H9 (cell line): ENCODE data around the gene COL27A1. TPM values are rescaled to one million over a fixed set of nuclear protein-coding genes. Genes with fewer than 3 reads are reported as not detected.

Experiments used
- DNase-seq: peaks from one replicate; pipeline ENCODE4 v3.0.0-alpha.2; 2017
- H2AFZ ChIP-seq: one replicate; pipeline ENCODE4 v1.6.1; 2013; ENCODE audit warnings: mild to moderate bottlenecking, low read length, control low read depth, moderate library complexity
- H2AK5ac ChIP-seq: 2 replicates; pipeline ENCODE4 v1.6.1; 2013; ENCODE audit warnings: low read length, control low read depth, mixed read lengths; ENCODE audit not compliant: insufficient read length
- H2BK120ac ChIP-seq: one replicate; pipeline ENCODE4 v1.6.1; 2013; ENCODE audit warnings: low read depth, mild to moderate bottlenecking, low read length, control low read depth, inconsistent platforms; ENCODE audit not compliant: poor library complexity, severe bottlenecking
- H2BK12ac ChIP-seq: 2 replicates; pipeline ENCODE4 v1.6.1; 2013; ENCODE audit warnings: low read length, control low read depth, mixed read lengths, low read depth; ENCODE audit not compliant: insufficient read length
- H2BK15ac ChIP-seq: 2 replicates; pipeline ENCODE4 v1.6.1; 2013; ENCODE audit warnings: low read depth, low read length, control low read depth
- H2BK20ac ChIP-seq: one replicate; pipeline ENCODE4 v1.6.1; 2013; ENCODE audit warnings: low read depth, mild to moderate bottlenecking, low read length, control low read depth, inconsistent platforms; ENCODE audit not compliant: poor library complexity, severe bottlenecking
- H2BK5ac ChIP-seq: 2 replicates; pipeline ENCODE4 v1.6.1; 2013; ENCODE audit warnings: low read length, control low read depth, mixed read lengths; ENCODE audit not compliant: insufficient read length
- H3K14ac ChIP-seq: 2 replicates; pipeline ENCODE4 v1.6.1; 2013; ENCODE audit warnings: low read length, control low read depth; ENCODE audit not compliant: insufficient read depth
- H3K18ac ChIP-seq: 2 replicates; pipeline ENCODE4 v1.6.1; 2013; ENCODE audit warnings: low read depth, mild to moderate bottlenecking, mixed read lengths, low read length, control low read depth; ENCODE audit not compliant: insufficient read length
- H3K23ac ChIP-seq: 2 replicates; pipeline ENCODE4 v1.6.1; 2013; ENCODE audit warnings: low read length, control low read depth, mixed read lengths, low read depth; ENCODE audit not compliant: insufficient read length
- H3K23me2 ChIP-seq: 2 replicates; pipeline ENCODE4 v1.6.1; 2013; ENCODE audit warnings: low read depth, mild to moderate bottlenecking, mixed read lengths, low read length, control low read depth; ENCODE audit not compliant: insufficient read length, poor library complexity, severe bottlenecking
- H3K27ac ChIP-seq: 2 replicates; pipeline ENCODE4 v1.5.1; 2013; ENCODE audit warnings: low read length, control low read depth, mixed read lengths, low read depth; ENCODE audit not compliant: insufficient read length
- H3K27me3 ChIP-seq: 2 replicates; pipeline ENCODE4 v1.6.1; 2013; ENCODE audit warnings: low read length, control low read depth, inconsistent platforms; ENCODE audit not compliant: insufficient read depth
- H3K4ac ChIP-seq: 2 replicates; pipeline ENCODE4 v1.6.1; 2013; ENCODE audit warnings: low read depth, mild to moderate bottlenecking, control low read depth, inconsistent platforms, low read length, moderate library complexity
- H3K4me1 ChIP-seq: 2 replicates; pipeline ENCODE4 v1.6.1; 2013; ENCODE audit warnings: low read length, control low read depth, inconsistent platforms; ENCODE audit not compliant: insufficient read depth
- H3K4me2 ChIP-seq: 2 replicates; pipeline ENCODE4 v1.6.1; 2013; ENCODE audit warnings: low read length, control low read depth, mixed read lengths; ENCODE audit not compliant: insufficient read length, insufficient read depth
- H3K56ac ChIP-seq: 2 replicates; pipeline ENCODE4 v1.6.1; 2013; ENCODE audit warnings: low read depth, mild to moderate bottlenecking, mixed read lengths, low read length, control low read depth; ENCODE audit not compliant: insufficient read length
- H3K79me1 ChIP-seq: 2 replicates; pipeline ENCODE4 v1.6.1; 2013; ENCODE audit warnings: low read depth, mild to moderate bottlenecking, moderate library complexity, low read length, control low read depth, inconsistent platforms; ENCODE audit not compliant: insufficient read depth, poor library complexity, severe bottlenecking
- H3K79me2 ChIP-seq: 2 replicates; pipeline ENCODE4 v1.6.1; 2013; ENCODE audit warnings: low read length, control low read depth, inconsistent platforms; ENCODE audit not compliant: insufficient read depth
- H3K9ac ChIP-seq: 2 replicates; pipeline ENCODE4 v1.6.1; 2013; ENCODE audit warnings: low read length, control low read depth, mixed read lengths; ENCODE audit not compliant: insufficient read length; ENCODE audit errors: extremely low read depth
- H3K9me3 ChIP-seq: one replicate; pipeline ENCODE4 v1.6.1; 2013; ENCODE audit warnings: low read depth, low read length, inconsistent platforms; ENCODE audit not compliant: control insufficient read depth
- H3T11ph ChIP-seq: one replicate; pipeline ENCODE4 v1.6.1; 2013; ENCODE audit warnings: mild to moderate bottlenecking, low read length, control low read depth, inconsistent platforms
- H4K20me1 ChIP-seq: one replicate; pipeline ENCODE4 v1.6.1; 2013; ENCODE audit not compliant: control insufficient read depth, insufficient read length, insufficient read depth
- H4K5ac ChIP-seq: 2 replicates; pipeline ENCODE4 v1.6.1; 2013; ENCODE audit warnings: low read depth, mild to moderate bottlenecking, mixed read lengths, low read length, control low read depth; ENCODE audit not compliant: insufficient read length
- H4K8ac ChIP-seq: replicated peaks from 2 replicates; pipeline ENCODE4 v1.6.1; 2013; ENCODE audit warnings: low read length, control low read depth, mixed read lengths, low read depth; ENCODE audit not compliant: insufficient read length
- H4K91ac ChIP-seq: 2 replicates; pipeline ENCODE4 v1.6.1; 2013; ENCODE audit warnings: low read depth, mild to moderate bottlenecking, moderate library complexity, mixed read lengths, low read length, control low read depth; ENCODE audit not compliant: insufficient read length
- H3K27ac Mint-ChIP-seq, 3 experiments: 2 replicates in 2 of 3; 3 replicates in 1 of 3; pipeline ENCODE4 v1.8.0; 2020 to 2021; ENCODE audit warnings: mixed read lengths in 3 of 3, mild to moderate bottlenecking in 1 of 3, moderate library complexity in 1 of 3
- H3K27me3 Mint-ChIP-seq: 2 replicates; pipeline ENCODE4 v1.8.0; 2021; ENCODE audit warnings: low read depth, mild to moderate bottlenecking, moderate library complexity, mixed read lengths
- H3K36me3 Mint-ChIP-seq, 3 experiments: 2 replicates in 2 of 3; 3 replicates in 1 of 3; pipeline ENCODE4 v1.8.0; 2020 to 2021; ENCODE audit warnings: low read depth in 3 of 3, mixed read lengths in 3 of 3; ENCODE audit not compliant: insufficient read depth in 1 of 3
- H3K4me1 Mint-ChIP-seq, 2 experiments: 2 replicates each; pipeline ENCODE4 v1.8.0; 2020; ENCODE audit warnings: mixed read lengths in 2 of 2
- H3K4me3 Mint-ChIP-seq, 2 experiments: 2 replicates in 1 of 2; 3 replicates in 1 of 2; pipeline ENCODE4 v1.8.0; 2020 to 2021; ENCODE audit warnings: mild to moderate bottlenecking in 2 of 2, mixed read lengths in 2 of 2, moderate library complexity in 1 of 2
- H3K9me3 Mint-ChIP-seq, 2 experiments: 2 replicates in 1 of 2; 3 replicates in 1 of 2; pipeline ENCODE4 v1.8.0; 2020; ENCODE audit warnings: mild to moderate bottlenecking in 2 of 2, mixed read lengths in 2 of 2, moderate library complexity in 1 of 2
- CTCF ChIP-seq: fragments of 200-600 bp; sonication (generic); conservative IDR thresholded peaks from 3 replicates; pipeline ENCODE4 v1.8.0; 2021; ENCODE audit warnings: antibody characterized with exemption, mild to moderate bottlenecking
- WGBS: extraction: QIAGEN DNeasy Blood & Tissue Kit; methylation state at CpG from one replicate; pipeline ENCODE4 v1.1.7; 2013; ENCODE audit warnings: missing lambda C conversion rate, low lambda C conversion rate, mixed read lengths; ENCODE audit not compliant: insufficient read length; ENCODE audit errors: extremely low coverage; 5-methylcytosine and 5-hydroxymethylcytosine counted together
- total RNA-seq: library from RNA; stranded (reverse); gene quantifications from 2 replicates; pipeline ENCODE4 v1.2.1, GENCODE V29; 2021

COL27A1 gene
- total RNA-seq, 1 experiment from 2014 or later = 17.9 TPM

- Mint-ChIP-seq H3K27ac (no peak overlapping the region; a peak in 2 of 7 replicates), H3K27me3 (peaks cover 2% of the 10 kb centered on the region; the same call in 1 of the 2 replicates)
- no peak overlapping the region for H4K5ac ChIP-seq
These were observed 109.6 kb downstream of the COL27A1 start for GRCh38 chr9:114264806-114265550.

More at GRCh38 chr9:114264806-114265550, 109.6 kb downstream of the COL27A1 start:
- no peaks in the 10 kb centered on the region for H4K20me1 ChIP-seq
- no peak overlapping the region for H3K23ac ChIP-seq
- H3K4ac ChIP-seq = no peak overlapping the region
- no peaks in the 10 kb centered on the region for H3K79me2 ChIP-seq
- H2AFZ ChIP-seq = no peak overlapping the region
- no peak overlapping the region for H3K27ac ChIP-seq
- WGBS = no CpG with 5 or more reads among the region's 15 CpGs
- no peak overlapping the region for H4K8ac ChIP-seq
- no peaks in the 10 kb centered on the region for H3K27me3 ChIP-seq
- no peak overlapping the region for H3K9ac ChIP-seq
- H2BK20ac ChIP-seq = no peak overlapping the region
- H4K91ac ChIP-seq = no peak overlapping the region
- H3K23me2 ChIP-seq = no peaks in the 10 kb centered on the region
- no peak overlapping the region for H2BK5ac ChIP-seq
- peaks cover 6 to 29% of the 10 kb centered on the region in 2 experiments; a peak in 3 of 4 replicates for H3K4me1 Mint-ChIP-seq
- H2BK15ac ChIP-seq = no peak overlapping the region
- no peak overlapping the region for H3T11ph ChIP-seq
- H3K9me3 Mint-ChIP-seq = no peaks in the 10 kb centered on the region
- H2BK12ac ChIP-seq = no peak overlapping the region
- DNase-seq = no peak
- no peak overlapping the region for H2AK5ac ChIP-seq
- no peaks in the 10 kb centered on the region for H3K79me1 ChIP-seq
- H3K9me3 ChIP-seq = no peaks in the 10 kb centered on the region
- H3K36me3 Mint-ChIP-seq = no peaks in the 10 kb centered on the region
- no peak overlapping the region for H3K4me2 ChIP-seq
- no peak overlapping the region for H3K18ac ChIP-seq
- H3K56ac ChIP-seq = no peak overlapping the region
- H3K4me1 ChIP-seq = no peaks in the 10 kb centered on the region
- H3K4me3 Mint-ChIP-seq = no peak overlapping the region
- no peak overlapping the region for H2BK120ac ChIP-seq
- no peak overlapping the region for H3K14ac ChIP-seq
- TF ChIP-seq CTCF = no peak
